Activated naive CD4-positive, alpha-beta T cell treated with anti-CD3 and anti-CD28 coated beads, Interleukin-2, amount 10 ng/mL, durations not matched to agents 7 days and 5 days (primary cell): Measurements from ENCODE around the gene ZNF280B.
"Not testable (repeated sequence)": the region's sequence is repeated elsewhere in the genome, so short reads cannot be mapped to it uniquely, and the experiment has no call there.

Experiments
- CTCF ChIA-PET: fragments of 350-600 bp; sonication (Branson Sonifier 250); formaldehyde crosslinking; loops from one replicate; lab custom pipeline; 2021; ENCODE audit warnings: antibody characterized with exemption; lab: Charles Lee
- DNase-seq: peaks from one replicate; pipeline ENCODE4 v3.0.0-alpha.2; 2020
- H3K27ac Mint-ChIP-seq: one replicate; pipeline ENCODE4 v1.8.0; 2021; ENCODE audit warnings: mild to moderate bottlenecking, moderate library complexity, mixed read lengths
- H3K27me3 Mint-ChIP-seq: one replicate; pipeline ENCODE4 v1.8.0; 2021; ENCODE audit warnings: mild to moderate bottlenecking, mixed read lengths
- H3K36me3 Mint-ChIP-seq: one replicate; pipeline ENCODE4 v1.8.0; 2021; ENCODE audit warnings: mixed read lengths
- H3K4me1 Mint-ChIP-seq: one replicate; pipeline ENCODE4 v1.8.0; 2021; ENCODE audit warnings: mixed read lengths
- H3K4me3 Mint-ChIP-seq: one replicate; pipeline ENCODE4 v1.8.0; 2021; ENCODE audit warnings: mild to moderate bottlenecking, moderate library complexity, mixed read lengths
- H3K9me3 Mint-ChIP-seq: one replicate; pipeline ENCODE4 v1.8.0; 2021; ENCODE audit warnings: mixed read lengths

Gene ZNF280B

DNA sequence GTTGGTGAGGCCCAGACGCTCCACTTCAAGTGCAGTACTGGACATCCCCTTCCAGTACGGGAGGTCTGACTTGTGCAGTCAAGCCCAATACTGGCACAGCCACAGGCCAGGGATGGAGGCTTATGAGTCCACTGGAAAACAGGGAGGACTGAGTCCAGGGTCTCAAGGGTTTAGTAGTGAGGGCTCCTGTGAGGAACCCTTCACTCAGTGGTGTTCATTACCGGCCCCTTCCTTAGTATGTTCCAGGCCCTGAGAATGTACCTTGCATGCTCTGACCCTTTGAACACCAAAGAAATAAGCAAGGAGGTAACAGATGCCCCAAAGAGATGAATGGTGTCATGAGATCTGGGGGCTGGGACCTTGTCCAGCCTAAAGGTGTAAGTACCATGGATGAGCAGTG, 38.7 kb upstream of the ZNF280B start:
- no peak for DNase-seq
- H3K27me3 Mint-ChIP-seq: peaks cover 20% of the 10 kb centered on the region
- no peaks in the 10 kb centered on the region for H3K4me1 Mint-ChIP-seq
- H3K27ac Mint-ChIP-seq: no peak overlapping the region
- H3K9me3 Mint-ChIP-seq: no peaks in the 10 kb centered on the region
- H3K36me3 Mint-ChIP-seq: no peaks in the 10 kb centered on the region
- CTCF ChIA-PET: no interaction called here
- no peak overlapping the region for H3K4me3 Mint-ChIP-seq

DNA sequence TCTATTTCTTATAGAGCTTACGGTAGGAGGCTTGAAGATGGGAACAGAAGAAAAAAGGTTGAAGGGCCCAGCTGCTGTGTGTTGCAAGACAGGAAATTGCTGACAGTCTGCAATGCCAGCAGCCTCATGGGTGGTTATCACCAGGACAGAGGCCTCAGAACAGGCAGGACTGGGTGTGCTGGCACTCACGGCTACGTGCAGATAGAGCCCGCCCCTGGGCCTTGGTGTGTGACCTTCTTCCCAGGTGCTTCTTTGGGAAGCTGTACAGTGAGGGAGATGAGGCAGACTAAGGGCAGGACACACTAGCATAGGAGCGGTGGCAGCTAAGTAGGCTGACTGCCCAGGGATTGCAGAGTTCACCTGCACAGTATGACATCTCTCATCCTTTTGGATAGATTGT, 37.9 kb upstream of the ZNF280B start:
- no peaks in the 10 kb centered on the region for H3K9me3 Mint-ChIP-seq
- no peaks in the 10 kb centered on the region for H3K4me1 Mint-ChIP-seq
- H3K27me3 Mint-ChIP-seq: peaks cover 20% of the 10 kb centered on the region
- H3K27ac Mint-ChIP-seq: no peak overlapping the region
- DNase-seq: no peak
- no peak overlapping the region for H3K4me3 Mint-ChIP-seq
- no peaks in the 10 kb centered on the region for H3K36me3 Mint-ChIP-seq
- CTCF ChIA-PET: no interaction called here

DNA sequence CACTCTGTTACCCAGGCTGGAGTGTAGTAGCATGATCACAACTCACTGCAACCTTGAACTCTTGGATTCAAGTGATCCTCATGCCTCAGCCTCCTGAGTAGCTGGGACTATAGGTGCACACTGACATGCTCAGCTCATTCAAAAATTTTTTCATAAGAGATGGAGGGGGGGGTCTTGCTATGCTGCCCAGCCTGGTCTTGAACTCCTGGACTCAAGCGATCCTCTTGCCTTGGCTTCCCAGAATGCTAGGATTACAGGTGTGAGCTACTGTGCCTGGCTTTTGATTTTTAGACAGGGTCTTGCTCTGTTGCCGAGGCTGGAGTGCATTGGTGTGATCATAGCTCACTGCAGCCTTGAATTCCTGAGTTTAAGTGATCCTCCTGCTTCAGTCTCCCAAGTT, 36.5 kb upstream of the ZNF280B start:
- H3K27me3 Mint-ChIP-seq: peaks cover 11% of the 10 kb centered on the region
- H3K27ac Mint-ChIP-seq: no peak overlapping the region
- no peaks in the 10 kb centered on the region for H3K9me3 Mint-ChIP-seq
- H3K4me3 Mint-ChIP-seq: no peak overlapping the region
- DNase-seq: no peak
- H3K36me3 Mint-ChIP-seq: no peaks in the 10 kb centered on the region
- H3K4me1 Mint-ChIP-seq: no peaks in the 10 kb centered on the region
- CTCF ChIA-PET: interaction anchor here (0.6 to 1.1 kb wide), 3 partner anchors 9 to 42 kb away, joined by 3 to 6 read pairs (median 3); no protein-coding TSS in a partner anchor

- Mint-ChIP-seq H3K9me3 (no peaks in the 10 kb centered on the region), H3K4me1 (no peaks in the 10 kb centered on the region), H3K27me3 (peaks cover 16% of the 10 kb centered on the region), H3K36me3 (no peaks in the 10 kb centered on the region), H3K4me3 (no peak overlapping the region), H3K27ac (no peak overlapping the region)
- DNase-seq: no peak
- CTCF ChIA-PET: interaction anchor here (0.7 kb wide), 1 partner anchor 75 kb away, joined by 3 read pairs; no protein-coding TSS in a partner anchor
These were observed 29.9 kb upstream of the ZNF280B start for GRCh38 chr22:22538226-22538989.

DNA sequence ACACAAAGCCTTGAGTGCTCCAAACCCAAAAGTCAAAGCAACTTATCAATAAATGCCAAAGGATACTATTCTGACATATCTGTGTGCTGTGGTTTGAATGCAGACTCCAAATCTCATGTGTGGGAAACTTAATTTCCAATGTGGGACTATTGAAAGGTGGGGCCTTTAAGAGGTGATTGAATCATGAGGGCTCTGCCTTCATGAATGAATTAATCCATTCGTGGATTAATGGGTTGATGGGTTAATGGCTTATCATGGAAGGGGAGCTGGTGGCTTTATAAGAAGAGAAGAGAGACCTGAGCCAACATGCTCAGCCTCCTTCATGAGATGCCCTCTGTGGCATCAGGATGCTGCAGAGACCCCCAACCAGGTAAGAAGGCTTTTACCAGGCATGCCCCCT, 28.4 kb upstream of the ZNF280B start:
- no peaks in the 10 kb centered on the region for H3K9me3 Mint-ChIP-seq
- H3K27ac Mint-ChIP-seq: no peak overlapping the region
- H3K4me3 Mint-ChIP-seq: no peak overlapping the region
- peaks cover 20% of the 10 kb centered on the region for H3K27me3 Mint-ChIP-seq
- no peaks in the 10 kb centered on the region for H3K36me3 Mint-ChIP-seq
- no peaks in the 10 kb centered on the region for H3K4me1 Mint-ChIP-seq
- CTCF ChIA-PET: no interaction called here
- no peak for DNase-seq

DNA sequence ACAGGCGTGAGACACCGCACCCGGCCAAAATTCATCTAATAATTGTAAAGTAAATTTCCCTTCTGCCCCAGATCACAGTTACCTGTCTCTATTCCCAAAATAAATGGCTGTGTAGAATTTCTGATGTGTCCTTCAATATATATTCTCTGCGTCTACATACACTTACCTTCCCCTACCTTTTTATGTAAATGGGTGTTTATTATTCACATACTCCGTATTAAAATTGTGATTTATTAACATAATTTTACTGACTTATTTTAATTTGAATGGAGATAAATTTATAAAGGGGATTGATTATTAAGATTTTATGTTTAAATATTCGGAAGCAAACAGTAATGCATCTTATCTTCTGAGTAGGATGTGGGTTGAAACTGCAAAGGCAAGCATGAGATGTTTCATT, 28.0 kb upstream of the ZNF280B start:
- Mint-ChIP-seq H3K9me3 (no peaks in the 10 kb centered on the region), H3K36me3 (no peaks in the 10 kb centered on the region), H3K4me1 (no peaks in the 10 kb centered on the region), H3K27ac (no peak overlapping the region), H3K4me3 (no peak overlapping the region), H3K27me3 (peaks cover 20% of the 10 kb centered on the region)
- CTCF ChIA-PET: interaction anchor here (1.0 kb wide), 1 partner anchor 194 kb away, joined by 3 read pairs; no protein-coding TSS in a partner anchor
- no peak for DNase-seq

DNA sequence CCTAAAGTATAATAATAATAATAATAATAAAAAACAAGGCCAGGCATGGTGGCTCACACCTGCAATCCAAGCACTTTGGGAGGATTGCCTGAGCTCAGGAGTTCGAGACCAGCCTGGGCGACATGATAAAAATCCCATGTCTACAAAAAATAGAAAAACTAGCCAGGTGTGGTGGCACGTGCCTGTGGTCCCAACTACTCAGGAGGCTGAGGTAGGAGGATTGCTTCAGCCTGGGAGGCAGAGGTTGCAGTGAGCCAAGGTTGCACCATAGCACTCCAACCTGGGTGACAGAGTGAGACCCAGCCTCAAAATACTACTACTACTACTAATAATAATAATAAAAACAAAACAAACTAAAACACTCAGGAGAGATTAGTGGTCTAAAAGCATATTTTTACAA, 27.1 kb upstream of the ZNF280B start:
- H3K4me3 Mint-ChIP-seq: no peak overlapping the region
- no peaks in the 10 kb centered on the region for H3K4me1 Mint-ChIP-seq
- H3K36me3 Mint-ChIP-seq: no peaks in the 10 kb centered on the region
- H3K27ac Mint-ChIP-seq: no peak overlapping the region
- CTCF ChIA-PET: interaction anchor here (1.0 kb wide), 1 partner anchor 193 kb away, joined by 3 read pairs; no protein-coding TSS in a partner anchor
- no peak for DNase-seq
- H3K27me3 Mint-ChIP-seq: peaks cover 20% of the 10 kb centered on the region
- no peaks in the 10 kb centered on the region for H3K9me3 Mint-ChIP-seq

- Mint-ChIP-seq H3K4me3 (no peak overlapping the region), H3K9me3 (no peaks in the 10 kb centered on the region), H3K27ac (no peak overlapping the region), H3K36me3 (no peaks in the 10 kb centered on the region), H3K4me1 (no peaks in the 10 kb centered on the region), H3K27me3 (peaks cover 20% of the 10 kb centered on the region)
- DNase-seq: no peak
- CTCF ChIA-PET: no interaction called here
These were observed 26.3 kb upstream of the ZNF280B start for GRCh38 chr22:22534604-22535415.

GRCh38 chr22:22533863-22534262, 25.3 kb upstream of the ZNF280B start:
- CTCF ChIA-PET: interaction anchor here (0.7 kb wide), 1 partner anchor 70 kb away, joined by 3 read pairs; no protein-coding TSS in a partner anchor
- Mint-ChIP-seq H3K9me3 (no peaks in the 10 kb centered on the region), H3K36me3 (no peaks in the 10 kb centered on the region), H3K27me3 (peaks cover 20% of the 10 kb centered on the region), H3K4me3 (no peak overlapping the region), H3K27ac (no peak overlapping the region), H3K4me1 (no peaks in the 10 kb centered on the region)
- no peak for DNase-seq

DNA sequence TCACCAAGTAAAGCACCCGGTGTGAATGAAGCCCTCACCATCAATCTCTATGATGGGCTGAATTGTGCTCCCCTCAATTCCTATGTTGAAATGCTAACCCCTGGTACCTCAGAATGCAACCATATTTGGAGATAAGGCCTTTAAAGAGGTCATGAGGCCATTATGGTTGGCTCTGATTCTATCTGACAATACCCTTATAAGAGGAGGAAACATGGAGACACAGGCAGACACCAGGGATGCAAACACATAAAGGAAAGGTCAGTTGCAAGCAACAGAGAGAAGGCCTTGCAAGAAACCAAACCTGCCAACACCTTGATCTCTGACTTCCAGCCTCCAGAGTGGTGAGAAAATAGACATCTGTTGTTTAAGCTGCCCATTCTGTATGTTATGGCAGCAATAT, 24.9 kb upstream of the ZNF280B start:
- Mint-ChIP-seq H3K27ac (no peak overlapping the region), H3K36me3 (no peaks in the 10 kb centered on the region), H3K4me3 (no peak overlapping the region), H3K27me3 (peaks cover 20% of the 10 kb centered on the region), H3K4me1 (no peaks in the 10 kb centered on the region), H3K9me3 (no peaks in the 10 kb centered on the region)
- no peak for DNase-seq
- CTCF ChIA-PET: no interaction called here

DNA sequence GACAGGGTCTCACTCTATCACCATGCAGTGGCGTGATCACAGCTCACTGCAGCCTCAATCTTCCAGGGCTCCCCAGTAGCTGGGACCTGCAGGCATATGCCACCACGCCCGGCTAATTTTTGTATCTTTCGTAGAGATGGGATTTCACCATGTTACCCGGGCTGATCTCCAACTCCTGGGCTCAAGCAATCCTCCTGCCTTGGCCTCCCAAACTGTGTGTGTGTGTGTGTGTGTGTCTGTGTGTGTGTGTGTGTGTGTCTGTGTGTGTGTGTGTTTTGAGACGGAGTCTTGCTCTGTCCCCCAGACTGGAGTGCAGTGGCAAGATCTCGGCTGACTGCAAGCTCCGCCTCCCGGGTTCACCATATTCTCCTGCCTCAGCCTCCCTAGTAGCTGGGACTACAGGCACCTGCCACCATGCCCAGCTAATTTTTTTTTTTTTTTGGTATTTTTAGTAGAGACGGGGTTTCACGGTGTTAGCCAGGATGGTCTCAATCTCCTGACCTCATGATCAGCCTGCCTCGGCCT, 24.1 kb upstream of the ZNF280B start:
- H3K36me3 Mint-ChIP-seq, H3K4me3 Mint-ChIP-seq, H3K9me3 Mint-ChIP-seq, DNase-seq, CTCF ChIA-PET, H3K4me1 Mint-ChIP-seq, H3K27ac Mint-ChIP-seq: not testable (repeated sequence)
- peaks cover 20% of the 10 kb centered on the region for H3K27me3 Mint-ChIP-seq

GRCh38 chr22:22531770-22532546, 23.4 kb upstream of the ZNF280B start:
- H3K4me1 Mint-ChIP-seq: no peaks in the 10 kb centered on the region
- no peak overlapping the region for H3K27ac Mint-ChIP-seq
- CTCF ChIA-PET: interaction anchor here (0.6 to 0.8 kb wide), 2 partner anchors 25 to 58 kb away, joined by 3 read pairs; no protein-coding TSS in a partner anchor
- DNase-seq: no peak
- no peaks in the 10 kb centered on the region for H3K9me3 Mint-ChIP-seq
- H3K4me3 Mint-ChIP-seq: no peak overlapping the region
- no peaks in the 10 kb centered on the region for H3K36me3 Mint-ChIP-seq
- peaks cover 14% of the 10 kb centered on the region for H3K27me3 Mint-ChIP-seq

GRCh38 chr22:22528780-22529179, 20.2 kb upstream of the ZNF280B start:
- Mint-ChIP-seq H3K27ac (no peak overlapping the region), H3K27me3 (peaks cover 17% of the 10 kb centered on the region)
- CTCF ChIA-PET: no interaction called here

GRCh38 chr22:22527312-22527711, 18.8 kb upstream of the ZNF280B start:
- H3K4me1 Mint-ChIP-seq: no peaks in the 10 kb centered on the region
- CTCF ChIA-PET: no interaction called here
- no peaks in the 10 kb centered on the region for H3K36me3 Mint-ChIP-seq
- H3K27ac Mint-ChIP-seq: no peak overlapping the region
- no peak for DNase-seq
- H3K27me3 Mint-ChIP-seq: peaks cover 11% of the 10 kb centered on the region
- H3K9me3 Mint-ChIP-seq: no peaks in the 10 kb centered on the region
- H3K4me3 Mint-ChIP-seq: no peak overlapping the region

More at GRCh38 chr22:22528780-22529179, 20.2 kb upstream of the ZNF280B start:
- Mint-ChIP-seq H3K36me3 (no peaks in the 10 kb centered on the region), H3K4me1 (no peaks in the 10 kb centered on the region), H3K9me3 (no peaks in the 10 kb centered on the region), H3K4me3 (no peak overlapping the region)
- DNase-seq: no peak
